ENCODE data around the gene RNGTT.

- TF ChIP-seq CTCF (tag by site-specific recombination; IDR thresholded peaks at IDR 0.05) (no peak), ZNF2 (tag by site-specific recombination; IDR thresholded peaks at IDR 0.05) (no peak), ZNF548 (tag by site-specific recombination; IDR thresholded peaks at IDR 0.05) (no peak), ZFP37 (tag by site-specific recombination; IDR thresholded peaks at IDR 0.05) (no peak), ZFP41 (tag by site-specific recombination; IDR thresholded peaks at IDR 0.05; ENCODE audit: borderline replicate concordance) (no peak), ZNF585B (tag by site-specific recombination; IDR thresholded peaks at IDR 0.05) (no peak), ZNF623 (tag by site-specific recombination; IDR thresholded peaks at IDR 0.05) (no peak), ZNF561 (tag by site-specific recombination; IDR thresholded peaks at IDR 0.05; ENCODE audit: borderline replicate concordance) (no peak)
- TF ChIP-seq, protein P1, sequence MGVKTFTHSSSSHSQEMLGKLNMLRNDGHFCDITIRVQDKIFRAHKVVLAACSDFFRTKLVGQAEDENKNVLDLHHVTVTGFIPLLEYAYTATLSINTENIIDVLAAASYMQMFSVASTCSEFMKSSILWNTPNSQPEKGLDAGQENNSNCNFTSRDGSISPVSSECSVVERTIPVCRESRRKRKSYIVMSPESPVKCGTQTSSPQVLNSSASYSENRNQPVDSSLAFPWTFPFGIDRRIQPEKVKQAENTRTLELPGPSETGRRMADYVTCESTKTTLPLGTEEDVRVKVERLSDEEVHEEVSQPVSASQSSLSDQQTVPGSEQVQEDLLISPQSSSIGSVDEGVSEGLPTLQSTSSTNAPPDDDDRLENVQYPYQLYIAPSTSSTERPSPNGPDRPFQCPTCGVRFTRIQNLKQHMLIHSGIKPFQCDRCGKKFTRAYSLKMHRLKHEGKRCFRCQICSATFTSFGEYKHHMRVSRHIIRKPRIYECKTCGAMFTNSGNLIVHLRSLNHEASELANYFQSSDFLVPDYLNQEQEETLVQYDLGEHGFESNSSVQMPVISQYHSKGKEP (tag by site-specific recombination; IDR thresholded peaks at IDR 0.05) = no peak
Observed at GRCh38 chr6:88840289-88840688, 123.1 kb downstream of the RNGTT start.

Data from HEK293 (cell line).